Endothelial cell of umbilical vein (primary cell): ENCODE results near the gene SHKBP1. TPM values are rescaled to one million over a fixed set of nuclear protein-coding genes. Genes with fewer than 3 reads are reported as not detected.

ENCODE experiments used
- BruUV-seq: library from RNA; stranded (reverse); fragments of 400-500 nt; replicated peaks from 2 replicates; lab custom pipeline; 2021; lab: Mats Ljungman, UMichigan
- CTCF ChIA-PET: fragments of 300-600, 350-600 bp; sonication (Branson Sonifier 250); formaldehyde crosslinking; loops from one replicate; lab custom pipeline; 2021; ENCODE audit warnings: antibody characterized with exemption, inconsistent platforms; lab: Charles Lee
- POLR2A ChIA-PET: fragments of 300-600, 350-600 bp; sonication (Branson Sonifier 250); formaldehyde crosslinking; loops from one replicate; lab custom pipeline; 2021; ENCODE audit warnings: antibody characterized with exemption, inconsistent platforms; lab: Charles Lee
- DNase-seq: peaks from one replicate; pipeline ENCODE4 v3.0.0-alpha.2; 2011; ENCODE audit warnings: low read depth, low spot score
- FAIRE-seq: peaks from 2 replicates; lab custom pipeline; 2011; peaks lifted over from hg19 to GRCh38; lab: Jason Lieb, UNC
- H2AFZ ChIP-seq: 2 replicates; pipeline ENCODE4 v1.6.0; 2012; ENCODE audit warnings: low read depth, low read length, control low read depth, inconsistent platforms
- H3K27ac ChIP-seq: 2 replicates; pipeline ENCODE4 v1.5.1; 2011; ENCODE audit warnings: low read depth, mild to moderate bottlenecking, control low read depth, low read length, moderate library complexity; ENCODE audit not compliant: insufficient read depth
- H3K27me3 ChIP-seq, 2 experiments: 2 replicates each; pipeline versions ENCODE4 v1.6.0 to v1.6.1; 2011; ENCODE audit warnings: low read length in 2 of 2, mixed read lengths in 1 of 2; ENCODE audit not compliant: control insufficient read depth in 2 of 2, insufficient read depth in 2 of 2
- H3K36me3 ChIP-seq, 2 experiments: 2 replicates in 1 of 2; 3 replicates in 1 of 2; pipeline ENCODE4 v1.5.1; 2011; ENCODE audit warnings: low read length in 2 of 2, mild to moderate bottlenecking in 1 of 2, moderate library complexity in 1 of 2; ENCODE audit not compliant: control insufficient read depth in 2 of 2, insufficient read depth in 2 of 2; ENCODE audit errors: extremely low read depth in 1 of 2
- H3K4me1 ChIP-seq: 3 replicates; pipeline ENCODE4 v1.5.1; 2011; ENCODE audit warnings: mild to moderate bottlenecking, low read length; ENCODE audit not compliant: control insufficient read depth, insufficient read depth; ENCODE audit errors: extremely low read depth
- H3K4me2 ChIP-seq: 2 replicates; pipeline ENCODE4 v1.6.1; 2011; ENCODE audit warnings: low read length, control low read depth, mixed read lengths; ENCODE audit not compliant: insufficient read depth
- H3K4me3 ChIP-seq, 3 experiments: fragments of 200-600 bp in 1 of 3; sonication (generic), shearing (Covaris generic) in 1 of 3; replicated peaks in 1 of 3; 2 replicates each; pipeline ENCODE4 v1.5.1; 2011 to 2016; ENCODE audit warnings: control low read depth in 3 of 3, low read length in 3 of 3, mild to moderate bottlenecking in 2 of 3, inconsistent platforms in 1 of 3, low read depth in 1 of 3, moderate library complexity in 1 of 3; ENCODE audit not compliant: insufficient read depth in 1 of 3
- H3K79me2 ChIP-seq: 2 replicates; pipeline ENCODE4 v1.6.0; 2012; ENCODE audit warnings: low read length, inconsistent platforms; ENCODE audit not compliant: control insufficient read depth, insufficient read depth
- H3K9ac ChIP-seq: replicated peaks from 2 replicates; pipeline ENCODE3; 2011; ENCODE audit warnings: low read length, control low read depth; ENCODE audit not compliant: insufficient read depth; ENCODE audit errors: extremely low read depth
- H3K9me1 ChIP-seq: replicated peaks from 3 replicates; pipeline ENCODE4 v1.6.0; 2011; ENCODE audit warnings: mild to moderate bottlenecking, low read length; ENCODE audit not compliant: control insufficient read depth, insufficient read depth; ENCODE audit errors: extremely low read depth
- H3K9me3 ChIP-seq: replicated peaks from 2 replicates; pipeline ENCODE4 v1.5.1; 2012; ENCODE audit warnings: low read length, inconsistent platforms; ENCODE audit not compliant: control insufficient read depth, insufficient read depth
- H4K20me1 ChIP-seq: replicated peaks from 2 replicates; pipeline ENCODE3; 2011; ENCODE audit warnings: mild to moderate bottlenecking, low read length; ENCODE audit not compliant: control insufficient read depth, insufficient read depth; ENCODE audit errors: extremely low read depth
- EZH2 ChIP-seq: IDR thresholded peaks from 2 replicates; pipeline ENCODE4 v1.6.1; 2012; ENCODE audit warnings: borderline replicate concordance, low read depth, mild to moderate bottlenecking, moderate library complexity, low read length, inconsistent platforms; ENCODE audit not compliant: severe bottlenecking
- FOS ChIP-seq: IDR thresholded peaks from 2 replicates; pipeline ENCODE4 v1.6.1; 2011; ENCODE audit warnings: mild to moderate bottlenecking, low read length, moderate library complexity, borderline replicate concordance; ENCODE audit not compliant: insufficient read depth
- GATA2 ChIP-seq: IDR thresholded peaks from 2 replicates; pipeline ENCODE4 v1.7.0; 2011; ENCODE audit warnings: low read depth, mild to moderate bottlenecking, moderate library complexity, mixed read lengths, low read length; ENCODE audit not compliant: insufficient read length, insufficient read depth
- JUN ChIP-seq: IDR thresholded peaks from 2 replicates; pipeline ENCODE4 v1.6.1; 2011; ENCODE audit warnings: borderline replicate concordance, low read depth; ENCODE audit not compliant: insufficient read length, insufficient read depth
- MYC ChIP-seq: IDR thresholded peaks from one replicate; pipeline ENCODE4 v1.6.1; 2011; ENCODE audit warnings: mild to moderate bottlenecking, low read depth, low read length
- POLR2A ChIP-seq: IDR thresholded peaks from 2 replicates; pipeline ENCODE4 v1.6.1; 2012; ENCODE audit warnings: low read depth, mild to moderate bottlenecking, control low read depth, low read length
- POLR2AphosphoS5 ChIP-seq: IDR thresholded peaks from 2 replicates; pipeline ENCODE4 v1.6.1; 2012; ENCODE audit warnings: low read depth, mild to moderate bottlenecking, control low read depth, low read length, moderate library complexity; ENCODE audit not compliant: insufficient read depth
- dilution Hi-C: fragments of 300-500 bp; cut with MboI; formaldehyde crosslinking; loops from one replicate; pipeline ENCODE4 v1.15.0; 2019; ENCODE audit warnings: low sequenced_read_pairs; ENCODE audit not compliant: extremely low pct_ligation_motif_present
- intact Hi-C: fragments of 100-400 bp; cut with micrococcal nuclease; formaldehyde crosslinking; loops from one replicate; pipeline ENCODE4 v1.10.0; 2022
- polyA plus RNA-seq, 4 experiments: library from polyadenylated mRNA; depleted of rRNA in 3 of 4; stranded (reverse) in 3 of 4; unstranded in 1 of 4; fragments of >200 nt; gene quantifications; 2 replicates each; pipeline versions ENCODE4 v1.2.1 to v1.2.3, GENCODE V29; 2011 to 2012; ENCODE audit warnings: missing spikeins in 1 of 4
- total RNA-seq: library from RNA; stranded (reverse); gene quantifications from 2 replicates; pipeline ENCODE4 v1.2.3, GENCODE V29; 2021
- TF ChIP-seq, protein P1 (sequence below), 2 donors: IDR thresholded peaks; 1 replicate in 1 of 2; 2 replicates in 1 of 2; pipeline ENCODE4 v1.5.1; 2011; ENCODE audit warnings: low read length in 2 of 2, mild to moderate bottlenecking in 2 of 2, moderate library complexity in 2 of 2, control low read depth in 1 of 2, inconsistent platforms in 1 of 2, low read depth in 1 of 2; ENCODE audit not compliant: insufficient read depth in 1 of 2; ENCODE audit errors: extremely low read depth in 1 of 2
- TF ChIP-seq, protein P2 (sequence below): IDR thresholded peaks from 2 replicates; pipeline ENCODE4 v1.6.1; 2011; ENCODE audit not compliant: insufficient read depth, insufficient read length

The SHKBP1 gene
- total and polyA plus RNA-seq, 2 donors (not counting 3 experiments of a cell fraction or from before 2014, with no cell fraction given): 106 to 113 TPM

DNA sequence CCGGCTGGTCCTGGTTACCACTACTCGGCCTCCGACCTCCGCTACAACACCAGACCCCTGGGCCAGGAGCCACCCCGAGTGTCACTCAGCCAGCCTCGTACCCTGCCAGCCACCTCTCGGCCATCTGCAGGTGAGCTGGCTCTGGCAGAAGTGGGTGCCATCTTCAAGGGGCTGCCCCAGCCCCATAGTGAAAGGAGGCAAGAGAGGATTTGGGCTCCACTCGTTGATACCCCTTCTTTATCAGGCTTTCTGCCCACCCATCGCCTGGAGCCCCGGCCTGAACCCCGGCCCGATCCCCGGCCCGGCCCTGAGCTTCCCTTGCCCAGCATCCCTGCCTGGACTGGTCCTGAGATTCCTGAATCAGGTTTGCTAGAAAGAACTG, 31.6 kb downstream of the SHKBP1 start:
- intact Hi-C loops: no loop called here
- H3K27ac ChIP-seq: no peak overlapping the region
- FAIRE-seq (no peak), DNase-seq (no peak)
- H2AFZ ChIP-seq: no peak overlapping the region
- peaks cover 28% of the 10 kb centered on the region for H3K4me1 ChIP-seq
- no peaks in the 10 kb centered on the region for H3K9me1 ChIP-seq
- H3K36me3 ChIP-seq: no peaks in the 10 kb centered on the region
- no peak overlapping the region for H3K9ac ChIP-seq
- no TSS peak for BruUV-seq
- H3K9me3 ChIP-seq: no peaks in the 10 kb centered on the region
- no peaks in the 10 kb centered on the region for H4K20me1 ChIP-seq
- no peak for TF ChIP-seq FOS
- no peak for TF ChIP-seq MYC
- no peak for TF ChIP-seq JUN
- TF ChIP-seq, protein P1, sequence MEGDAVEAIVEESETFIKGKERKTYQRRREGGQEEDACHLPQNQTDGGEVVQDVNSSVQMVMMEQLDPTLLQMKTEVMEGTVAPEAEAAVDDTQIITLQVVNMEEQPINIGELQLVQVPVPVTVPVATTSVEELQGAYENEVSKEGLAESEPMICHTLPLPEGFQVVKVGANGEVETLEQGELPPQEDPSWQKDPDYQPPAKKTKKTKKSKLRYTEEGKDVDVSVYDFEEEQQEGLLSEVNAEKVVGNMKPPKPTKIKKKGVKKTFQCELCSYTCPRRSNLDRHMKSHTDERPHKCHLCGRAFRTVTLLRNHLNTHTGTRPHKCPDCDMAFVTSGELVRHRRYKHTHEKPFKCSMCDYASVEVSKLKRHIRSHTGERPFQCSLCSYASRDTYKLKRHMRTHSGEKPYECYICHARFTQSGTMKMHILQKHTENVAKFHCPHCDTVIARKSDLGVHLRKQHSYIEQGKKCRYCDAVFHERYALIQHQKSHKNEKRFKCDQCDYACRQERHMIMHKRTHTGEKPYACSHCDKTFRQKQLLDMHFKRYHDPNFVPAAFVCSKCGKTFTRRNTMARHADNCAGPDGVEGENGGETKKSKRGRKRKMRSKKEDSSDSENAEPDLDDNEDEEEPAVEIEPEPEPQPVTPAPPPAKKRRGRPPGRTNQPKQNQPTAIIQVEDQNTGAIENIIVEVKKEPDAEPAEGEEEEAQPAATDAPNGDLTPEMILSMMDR (IDR thresholded peaks at IDR 0.05; ENCODE audit: extremely low read depth in 1 of 2, insufficient read depth in 1 of 2, low read depth in 1 of 2, low read length in 2 of 2): no peak
- no peak for TF ChIP-seq POLR2A
- TF ChIP-seq GATA2: no peak
- no peaks in the 10 kb centered on the region for H3K27me3 ChIP-seq
- H3K4me2 ChIP-seq: no peak overlapping the region
- no peaks in the 10 kb centered on the region for H3K79me2 ChIP-seq
- dilution Hi-C loops: no loop called here
- CTCF ChIA-PET: interaction anchor here (11.0 kb wide), 1 partner anchor 27 kb away, joined by 126 read pairs; no protein-coding TSS in a partner anchor
- no peak overlapping the region for H3K4me3 ChIP-seq
- POLR2A ChIA-PET: no interaction called here

DNA sequence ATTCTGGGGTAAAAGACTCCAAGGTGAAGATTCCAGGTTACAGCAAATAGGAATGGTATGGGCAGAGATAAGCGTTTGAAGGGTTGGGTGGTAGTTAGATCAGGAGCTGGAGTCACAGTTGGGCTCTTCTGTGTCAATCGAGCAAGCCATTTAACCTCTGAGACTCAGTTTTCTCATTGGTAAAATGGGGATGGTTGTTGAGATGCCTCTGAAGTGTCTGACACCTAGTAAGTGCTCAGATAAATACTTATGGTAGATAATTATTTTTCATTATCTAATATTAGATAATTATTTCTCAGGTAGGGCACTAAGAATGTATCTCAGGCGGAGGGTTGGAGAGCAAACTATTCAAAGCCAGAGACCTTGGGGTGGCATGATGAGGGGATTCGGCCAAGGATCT, 32.3 kb downstream of the SHKBP1 start:
- Histone ChIP-seq H3K79me2 (no peaks in the 10 kb centered on the region), H3K9me1 (no peaks in the 10 kb centered on the region), H3K36me3 (no peaks in the 10 kb centered on the region), H3K27me3 (no peaks in the 10 kb centered on the region), H3K4me3 (no peak overlapping the region), H3K9me3 (no peaks in the 10 kb centered on the region), H3K27ac (no peak overlapping the region), H3K4me1 (peaks cover 27% of the 10 kb centered on the region), H2AFZ (no peak overlapping the region), H3K9ac (no peak overlapping the region), H4K20me1 (no peaks in the 10 kb centered on the region), H3K4me2 (no peak overlapping the region)
- no TSS peak for BruUV-seq
- dilution Hi-C loops: no loop called here
- CTCF ChIA-PET: interaction anchor here (11.0 kb wide), 1 partner anchor 26 kb away, joined by 126 read pairs; no protein-coding TSS in a partner anchor
- TF ChIP-seq, protein P2, sequence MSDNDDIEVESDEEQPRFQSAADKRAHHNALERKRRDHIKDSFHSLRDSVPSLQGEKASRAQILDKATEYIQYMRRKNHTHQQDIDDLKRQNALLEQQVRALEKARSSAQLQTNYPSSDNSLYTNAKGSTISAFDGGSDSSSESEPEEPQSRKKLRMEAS: no peak
- no peak for TF ChIP-seq POLR2A
- no peak for TF ChIP-seq MYC
- no peak for TF ChIP-seq GATA2
- no peak for TF ChIP-seq FOS
- TF ChIP-seq POLR2AphosphoS5: no peak
- TF ChIP-seq EZH2: no peak
- TF ChIP-seq JUN: no peak
- TF ChIP-seq, protein P1 (IDR thresholded peaks at IDR 0.05; ENCODE audit: extremely low read depth in 1 of 2, insufficient read depth in 1 of 2, low read depth in 1 of 2, low read length in 2 of 2): no peak
- intact Hi-C loops: no loop called here
- POLR2A ChIA-PET: no interaction called here
- DNase-seq: no peak
- FAIRE-seq: no peak
